Lung (tissue), 12 donors: ENCODE results near the gene FKRP. TPM values are rescaled to one million over a fixed set of nuclear protein-coding genes. Genes with fewer than 3 reads are reported as not detected.

Experiments
- ATAC-seq: fragments of 200-7000 bp; cut with Tn5 transposase; one replicate; pipeline ENCODE4 v1.9.1; 2020; ENCODE audit warnings: moderate number of reproducible peaks; ENCODE audit not compliant: insufficient read depth, low FRiP score
- DNase-seq, 3 donors: peaks; one replicate each; pipeline ENCODE4 v3.0.0-alpha.2; 2013 to 2017
- H3K27ac ChIP-seq, 2 donors: one replicate each; pipeline ENCODE4 v1.5.1; 2013; ENCODE audit warnings: mild to moderate bottlenecking in 2 of 2, moderate library complexity in 2 of 2, control low read depth in 1 of 2, inconsistent platforms in 1 of 2, low read depth in 1 of 2, low read length in 1 of 2
- H3K27me3 ChIP-seq, 3 donors: one replicate each; pipeline ENCODE4 v1.5.1; 2013; ENCODE audit warnings: low read length in 2 of 3; ENCODE audit not compliant: control insufficient read depth in 3 of 3, insufficient read depth in 3 of 3
- H3K36me3 ChIP-seq, 4 donors: one replicate each; pipeline ENCODE4 v1.5.1; 2013; ENCODE audit warnings: low read length in 4 of 4, mild to moderate bottlenecking in 1 of 4, moderate library complexity in 1 of 4; ENCODE audit not compliant: control insufficient read depth in 4 of 4, insufficient read depth in 4 of 4
- H3K4me1 ChIP-seq, 5 donors: one replicate each; pipeline ENCODE4 v1.5.1; 2013; ENCODE audit warnings: low read length in 5 of 5, mild to moderate bottlenecking in 2 of 5, moderate library complexity in 1 of 5; ENCODE audit not compliant: control insufficient read depth in 5 of 5, insufficient read depth in 5 of 5
- H3K4me3 ChIP-seq: one replicate; pipeline ENCODE4 v1.5.1; 2013; ENCODE audit warnings: mild to moderate bottlenecking, control low read depth, moderate library complexity
- H3K9ac ChIP-seq, 2 donors: one replicate each; pipeline ENCODE4 v1.5.1; 2013; ENCODE audit warnings: low read length in 2 of 2, control low read depth in 1 of 2; ENCODE audit not compliant: insufficient read depth in 1 of 2
- H3K9me3 ChIP-seq, 4 donors: one replicate each; pipeline ENCODE4 v1.5.1; 2013; ENCODE audit warnings: low read length in 3 of 4, mild to moderate bottlenecking in 1 of 4, moderate library complexity in 1 of 4; ENCODE audit not compliant: control insufficient read depth in 4 of 4, insufficient read depth in 3 of 4
- CTCF ChIP-seq: IDR thresholded peaks from 2 replicates; pipeline ENCODE4 v1.5.1; 2012; ENCODE audit warnings: mild to moderate bottlenecking; ENCODE audit errors: control extremely low read depth, extremely low read depth
- WGBS, 2 donors: extraction: QIAGEN DNeasy Blood & Tissue Kit; methylation state at CpG; one replicate each; pipeline ENCODE4 v1.1.7; 2013; 5-methylcytosine and 5-hydroxymethylcytosine counted together
- polyA plus RNA-seq, 2 donors: library from polyadenylated mRNA; stranded (reverse); fragments of 200-250 nt; gene quantifications; one replicate each; pipeline ENCODE4 v1.2.1, GENCODE V29; 2013
- total RNA-seq, 2 donors: library from RNA; depleted of rRNA in 1 of 2; stranded (reverse); fragments of >200 nt in 1 of 2; gene quantifications; one replicate each; pipeline ENCODE4 v1.2.1, GENCODE V29; 2014 to 2021
- donor health status: control.
- donor health status: control.
- donor health status: Bipolar disorder and iron deficiency.
- donor health status: healthy.
- donor health status: DM: yes; HTN: yes; CAD: no.

FKRP gene
- total and polyA plus RNA-seq, 4 donors = 10.8 to 23.9 (median 15.2) TPM

GRCh38 chr19:46737298-46737654, 8.6 kb upstream of the FKRP start:
- no peak for ATAC-seq
- Histone ChIP-seq H3K9me3 (no peaks in the 10 kb centered on the region), H3K36me3 (peaks cover 5 to 40% (median 29%) of the 10 kb centered on the region in 4 donors), H3K27me3 (no peaks in the 10 kb centered on the region), H3K4me1 (peaks cover 3 to 32% (median 12%) of the 10 kb centered on the region in 5 donors), H3K4me3 (no peak overlapping the region), H3K27ac (peak overlapping the region in 1 of 2 donors; percentile 65), H3K9ac (no peak overlapping the region)
- DNase-seq = no peak
- WGBS, 2 donors = 57 to 88% methylated on average over 7 of the region's 7 CpGs
- TF ChIP-seq CTCF = no peak

GRCh38 chr19:46737761-46738171, 8.1 kb upstream of the FKRP start:
- Histone ChIP-seq H3K4me1 (peaks cover 3 to 33% (median 12%) of the 10 kb centered on the region in 5 donors), H3K27ac (peak overlapping the region in 1 of 2 donors; percentile 40), H3K9me3 (no peaks in the 10 kb centered on the region), H3K36me3 (peaks cover under 1 to 35% (median 25%) of the 10 kb centered on the region in 4 donors), H3K4me3 (no peak overlapping the region), H3K9ac (no peak overlapping the region), H3K27me3 (no peaks in the 10 kb centered on the region)
- WGBS, 2 donors = 74 to 85% methylated on average over 19 of the region's 19 CpGs
- no peak for TF ChIP-seq CTCF
- no peak for ATAC-seq
- no peak for DNase-seq

GRCh38 chr19:46739290-46739771, 6.5 kb upstream of the FKRP start:
- ATAC-seq (no peak), DNase-seq (peak; percentile 88 to 92 (median 89))
- Histone ChIP-seq H3K27ac (peak overlapping the region; percentile 40 to 58), H3K4me3 (no peak overlapping the region), H3K9me3 (no peaks in the 10 kb centered on the region), H3K4me1 (peaks cover 3 to 40% (median 16%) of the 10 kb centered on the region in 5 donors), H3K27me3 (no peaks in the 10 kb centered on the region), H3K36me3 (peaks cover 0 to 28% (median 11%) of the 10 kb centered on the region in 4 donors), H3K9ac (no peak overlapping the region)
- no peak for TF ChIP-seq CTCF
- WGBS, 2 donors = 71 to 83% methylated on average over 14 of the region's 14 CpGs

GRCh38 chr19:46741447-46741846, 4.4 kb upstream of the FKRP start:
- Histone ChIP-seq H3K4me3 (no peak overlapping the region), H3K9me3 (no peaks in the 10 kb centered on the region), H3K36me3 (peaks cover 0 to 27% (median 8%) of the 10 kb centered on the region in 4 donors), H3K27ac (no peak overlapping the region), H3K4me1 (peaks cover 9 to 48% (median 24%) of the 10 kb centered on the region in 5 donors), H3K27me3 (no peaks in the 10 kb centered on the region), H3K9ac (no peak overlapping the region)
- 87 to 88% methylated on average over 17 of the region's 17 CpGs for WGBS, 2 donors
- TF ChIP-seq CTCF = no peak
- DNase-seq (no peak), ATAC-seq (no peak)
